IMR-90 (cell line): ENCODE results near the gene MMP3. TPM values are rescaled to one million over a fixed set of nuclear protein-coding genes. Genes with fewer than 3 reads are reported as not detected.

Source experiments
- ATAC-seq: fragments of 200-7000 bp; cut with Tn5 transposase; 2 replicates; pipeline ENCODE4 v1.9.1; 2020; ENCODE audit warnings: low read depth, mild to moderate bottlenecking, moderate library complexity
- BruUV-seq: library from RNA; stranded (reverse); fragments of 400-500 nt; replicated peaks from 2 replicates; lab custom pipeline; 2021; lab: Mats Ljungman, UMichigan
- CTCF ChIA-PET: fragments of 300-600 bp; formaldehyde crosslinking; extraction: SDS; loops from one replicate; lab custom pipeline; 2021; ENCODE audit warnings: antibody characterized with exemption; lab: Yijun Ruan, JAX
- POLR2A ChIA-PET: fragments of 300-600 bp; sonication (Branson Sonifier 250); formaldehyde crosslinking; loops from one replicate; lab custom pipeline; 2022; ENCODE audit warnings: antibody characterized with exemption; ENCODE audit not compliant: unreplicated experiment; lab: Charles Lee
- DNase-seq: peaks from one replicate; pipeline ENCODE4 v3.0.0; 2013
- H2AFZ ChIP-seq: replicated peaks from 2 replicates; pipeline ENCODE3; 2013; ENCODE audit warnings: low read length, mild to moderate bottlenecking; ENCODE audit not compliant: poor library complexity
- H2AK5ac ChIP-seq: 2 replicates; pipeline ENCODE4 v1.6.1; 2013; ENCODE audit warnings: low read depth, low read length, inconsistent platforms
- H2AK9ac ChIP-seq: replicated peaks from 2 replicates; pipeline ENCODE3; 2013; ENCODE audit warnings: mild to moderate bottlenecking, low read depth, low read length, moderate library complexity; ENCODE audit not compliant: poor library complexity
- H2BK120ac ChIP-seq: 2 replicates; pipeline ENCODE4 v1.6.1; 2013; ENCODE audit warnings: low read depth, low read length, inconsistent platforms
- H2BK15ac ChIP-seq: 3 replicates; pipeline ENCODE4 v1.6.1; 2013; ENCODE audit warnings: low read depth, low read length, inconsistent platforms
- H2BK20ac ChIP-seq: 2 replicates; pipeline ENCODE4 v1.6.1; 2013; ENCODE audit warnings: low read depth, mild to moderate bottlenecking, inconsistent platforms, low read length, moderate library complexity
- H2BK5ac ChIP-seq: 2 replicates; pipeline ENCODE4 v1.6.1; 2013; ENCODE audit warnings: mild to moderate bottlenecking, low read depth, low read length, inconsistent platforms; ENCODE audit not compliant: poor library complexity, severe bottlenecking
- H3K14ac ChIP-seq: replicated peaks from 2 replicates; pipeline ENCODE4 v1.6.1; 2013; ENCODE audit warnings: low read depth, low read length, inconsistent platforms
- H3K18ac ChIP-seq: 2 replicates; pipeline ENCODE4 v1.6.1; 2013; ENCODE audit warnings: low read depth, low read length, control low read depth
- H3K23ac ChIP-seq: 2 replicates; pipeline ENCODE4 v1.6.1; 2013; ENCODE audit warnings: low read depth, low read length, inconsistent platforms
- H3K27ac ChIP-seq: 2 replicates; pipeline ENCODE4 v1.5.1; 2013; ENCODE audit warnings: mild to moderate bottlenecking, control low read depth, low read length; ENCODE audit not compliant: insufficient read depth
- H3K27me3 ChIP-seq: 2 replicates; pipeline ENCODE4 v1.6.1; 2013; ENCODE audit warnings: low read length; ENCODE audit not compliant: control insufficient read depth, insufficient read depth
- H3K36me3 ChIP-seq: 2 replicates; pipeline ENCODE4 v1.6.1; 2013; ENCODE audit warnings: low read length, mixed read lengths; ENCODE audit not compliant: control insufficient read depth, insufficient read depth
- H3K4ac ChIP-seq: 2 replicates; pipeline ENCODE4 v1.6.1; 2013; ENCODE audit warnings: low read depth, low read length, inconsistent platforms
- H3K4me1 ChIP-seq: 2 replicates; pipeline ENCODE4 v1.6.1; 2013; ENCODE audit warnings: low read length, mixed read lengths; ENCODE audit not compliant: control insufficient read depth, insufficient read depth
- H3K4me2 ChIP-seq: 2 replicates; pipeline ENCODE4 v1.6.1; 2013; ENCODE audit warnings: low read depth, mild to moderate bottlenecking, control low read depth, low read length, moderate library complexity
- H3K4me3 ChIP-seq: 2 replicates; pipeline ENCODE4 v1.5.1; 2013; ENCODE audit warnings: low read depth, mild to moderate bottlenecking, control low read depth, low read length, moderate library complexity; ENCODE audit not compliant: insufficient read depth
- H3K56ac ChIP-seq: 2 replicates; pipeline ENCODE4 v1.6.1; 2013; ENCODE audit warnings: low read length, inconsistent platforms; ENCODE audit not compliant: insufficient read depth; ENCODE audit errors: extremely low read depth
- H3K79me1 ChIP-seq, 2 experiments: 2 replicates each; pipeline ENCODE4 v1.6.1; 2013; ENCODE audit warnings: low read length in 2 of 2, inconsistent platforms in 1 of 2, low read depth in 1 of 2
- H3K9ac ChIP-seq: 2 replicates; pipeline ENCODE4 v1.6.1; 2013; ENCODE audit warnings: low read depth, low read length, control low read depth
- H3K9me1 ChIP-seq: 2 replicates; pipeline ENCODE4 v1.6.1; 2013; ENCODE audit warnings: low read length, inconsistent platforms; ENCODE audit not compliant: insufficient read depth
- H3K9me3 ChIP-seq: 2 replicates; pipeline ENCODE4 v1.6.1; 2013; ENCODE audit warnings: low read length; ENCODE audit not compliant: control insufficient read depth, insufficient read depth
- H4K20me1 ChIP-seq: 2 replicates; pipeline ENCODE4 v1.6.1; 2013; ENCODE audit warnings: low read length, inconsistent platforms; ENCODE audit not compliant: insufficient read depth
- H4K5ac ChIP-seq: 2 replicates; pipeline ENCODE4 v1.6.1; 2013; ENCODE audit warnings: mild to moderate bottlenecking, low read depth, low read length, control low read depth
- H4K8ac ChIP-seq, 2 experiments: 2 replicates each; pipeline ENCODE4 v1.6.1; 2013; ENCODE audit warnings: low read depth in 2 of 2, low read length in 2 of 2, control low read depth in 1 of 2, inconsistent platforms in 1 of 2
- H4K91ac ChIP-seq: 2 replicates; pipeline ENCODE4 v1.6.1; 2013; ENCODE audit warnings: low read depth, low read length, inconsistent platforms; ENCODE audit not compliant: insufficient read depth
- BHLHE40 ChIP-seq: fragments of 150-350 bp; IDR thresholded peaks from 2 replicates; pipeline ENCODE4 v1.6.1; 2016; ENCODE audit warnings: mild to moderate bottlenecking, low read depth, low read length
- CEBPB ChIP-seq: IDR thresholded peaks from 2 replicates; pipeline ENCODE4 v1.6.1; 2012; ENCODE audit warnings: low read depth, low read length, improper control_type of control experiment
- CHD1 ChIP-seq: IDR thresholded peaks from 2 replicates; pipeline ENCODE4 v1.6.1; 2012; ENCODE audit warnings: low read depth, low read length, improper control_type of control experiment
- CTCF ChIP-seq: conservative IDR thresholded peaks from 2 replicates; pipeline ENCODE4 v1.5.1; 2012; ENCODE audit warnings: mild to moderate bottlenecking, low read depth, low read length, improper control_type of control experiment
- MAFK ChIP-seq: IDR thresholded peaks from 2 replicates; pipeline ENCODE4 v1.6.1; 2012; ENCODE audit warnings: low read depth, low read length, improper control_type of control experiment
- MAZ ChIP-seq: IDR thresholded peaks from 2 replicates; pipeline ENCODE4 v1.6.1; 2012; ENCODE audit warnings: low read depth, mild to moderate bottlenecking, low read length, improper control_type of control experiment, moderate library complexity, borderline replicate concordance
- MXI1 ChIP-seq: IDR thresholded peaks from 2 replicates; pipeline ENCODE4 v1.6.1; 2012; ENCODE audit warnings: low read depth, mild to moderate bottlenecking, low read length, moderate library complexity, borderline replicate concordance
- RAD21 ChIP-seq: IDR thresholded peaks from 2 replicates; pipeline ENCODE4 v1.6.1; 2012; ENCODE audit warnings: low read length, improper control_type of control experiment
- RFX5 ChIP-seq: IDR thresholded peaks from 2 replicates; pipeline ENCODE4 v1.8.0; 2012; ENCODE audit warnings: low read depth, mild to moderate bottlenecking, low read length, moderate library complexity
- USF2 ChIP-seq: fragments of 150-350 bp; IDR thresholded peaks from 2 replicates; pipeline ENCODE4 v1.6.1; 2017; ENCODE audit warnings: mild to moderate bottlenecking, antibody characterized with exemption, low read length, low read depth
- WGBS, 2 experiments: methylation state at CpG; one replicate each; pipeline versions ENCODE4 v1.1.5 to v1.1.7; 2013; ENCODE audit warnings: missing lambda C conversion rate in 2 of 2; ENCODE audit not compliant: insufficient read length in 1 of 2; ENCODE audit errors: extremely low coverage in 2 of 2; 5-methylcytosine and 5-hydroxymethylcytosine counted together
- dilution Hi-C: fragments of 300-500 bp; cut with HindIII; formaldehyde crosslinking; loops from one replicate; pipeline ENCODE4 v1.14.3; 2018; ENCODE audit warnings: low sequenced_read_pairs; ENCODE audit not compliant: unreplicated experiment
- in situ Hi-C: fragments of 300-500 bp; cut with MboI; formaldehyde crosslinking; loops from 3 replicates; pipeline ENCODE4 v1.14.3; 2019; ENCODE audit warnings: low sequenced_read_pairs, inconsistent platforms, mixed read lengths
- intact Hi-C: fragments of 100-400 bp; cut with micrococcal nuclease; formaldehyde crosslinking; loops from 2 replicates; pipeline ENCODE4 v1.10.0; 2022
- polyA plus RNA-seq, 3 experiments: library from polyadenylated mRNA; depleted of rRNA; stranded (reverse); fragments of >200 nt; gene quantifications; 2 replicates each; pipeline ENCODE4 v1.2.3, GENCODE V29; 2012; ENCODE audit warnings: low replicate concordance in 1 of 3
- total RNA-seq: library from RNA; depleted of rRNA; stranded (reverse); fragments of >200 nt; gene quantifications from 2 replicates; pipeline ENCODE4 v1.2.3, GENCODE V29; 2012

The MMP3 gene
- total and polyA plus RNA-seq, 2 of the 4 experiments (the other 2 are of a cell fraction) = under 0.01 to 0.39 TPM

DNA sequence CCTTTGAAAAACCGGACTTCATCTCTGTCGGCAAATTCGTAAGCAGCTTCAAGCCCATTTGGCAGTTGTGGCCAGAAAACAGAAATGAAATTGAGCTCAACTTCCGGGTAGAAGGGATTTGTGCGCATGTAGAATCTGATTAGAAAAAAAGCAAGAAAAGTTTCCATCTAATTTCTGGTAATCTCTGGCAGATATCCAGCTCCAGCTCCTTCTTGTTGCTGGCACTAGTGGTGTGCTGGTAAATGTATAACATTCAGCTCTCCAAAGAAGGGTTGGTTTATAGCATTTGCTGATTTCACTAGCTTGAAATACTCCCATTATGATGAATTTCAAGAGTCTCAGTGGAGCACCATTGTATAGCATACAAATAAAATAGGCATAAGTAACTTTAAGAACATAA lies 50.8 kb downstream of the MMP3 start:
- Histone ChIP-seq H2AFZ (no peak overlapping the region), H2AK9ac (no peak overlapping the region), H3K9me1 (no peaks in the 10 kb centered on the region), H3K56ac (no peak overlapping the region), H3K9me3 (no peaks in the 10 kb centered on the region), H3K18ac (no peak overlapping the region), H2BK120ac (no peak overlapping the region), H2BK15ac (no peak overlapping the region), H3K4me2 (no peak overlapping the region), H2AK5ac (no peak overlapping the region), H3K79me1 (no peaks in the 10 kb centered on the region), H2BK20ac (no peak overlapping the region), H4K20me1 (no peaks in the 10 kb centered on the region), H3K14ac (no peak overlapping the region), H4K8ac (no peak overlapping the region), H4K5ac (no peak overlapping the region), H2BK5ac (no peak overlapping the region), H3K27me3 (no peaks in the 10 kb centered on the region), H3K23ac (no peak overlapping the region), H4K91ac (no peak overlapping the region), H3K9ac (no peak overlapping the region), H3K4ac (no peak overlapping the region), H3K4me1 (no peaks in the 10 kb centered on the region), H3K4me3 (no peak overlapping the region), H3K27ac (no peak overlapping the region), H3K36me3 (no peaks in the 10 kb centered on the region)
- in situ Hi-C loops = no loop called here
- ATAC-seq = no peak
- ChIA-PET POLR2A (no interaction called here), CTCF (no interaction called here)
- WGBS, 2 experiments = 93% methylated on average over 3 of the region's 5 CpGs; no CpG with 5 or more reads in 1 of the 2 experiments
- intact Hi-C loops = no loop called here
- no TSS peak for BruUV-seq
- dilution Hi-C loops = no loop called here
- DNase-seq = no peak
- TF ChIP-seq RFX5 (no peak), MXI1 (no peak), CHD1 (no peak), CEBPB (no peak), MAFK (no peak), RAD21 (no peak), USF2 (no peak), MAZ (no peak), CTCF (no peak), BHLHE40 (no peak)
